ENCODE measurements around the gene SAMD3.

GRCh38 chr6:130164251-130164650 is 58.5 kb downstream of the SAMD3 start:
- TF ChIP-seq, protein P1, sequence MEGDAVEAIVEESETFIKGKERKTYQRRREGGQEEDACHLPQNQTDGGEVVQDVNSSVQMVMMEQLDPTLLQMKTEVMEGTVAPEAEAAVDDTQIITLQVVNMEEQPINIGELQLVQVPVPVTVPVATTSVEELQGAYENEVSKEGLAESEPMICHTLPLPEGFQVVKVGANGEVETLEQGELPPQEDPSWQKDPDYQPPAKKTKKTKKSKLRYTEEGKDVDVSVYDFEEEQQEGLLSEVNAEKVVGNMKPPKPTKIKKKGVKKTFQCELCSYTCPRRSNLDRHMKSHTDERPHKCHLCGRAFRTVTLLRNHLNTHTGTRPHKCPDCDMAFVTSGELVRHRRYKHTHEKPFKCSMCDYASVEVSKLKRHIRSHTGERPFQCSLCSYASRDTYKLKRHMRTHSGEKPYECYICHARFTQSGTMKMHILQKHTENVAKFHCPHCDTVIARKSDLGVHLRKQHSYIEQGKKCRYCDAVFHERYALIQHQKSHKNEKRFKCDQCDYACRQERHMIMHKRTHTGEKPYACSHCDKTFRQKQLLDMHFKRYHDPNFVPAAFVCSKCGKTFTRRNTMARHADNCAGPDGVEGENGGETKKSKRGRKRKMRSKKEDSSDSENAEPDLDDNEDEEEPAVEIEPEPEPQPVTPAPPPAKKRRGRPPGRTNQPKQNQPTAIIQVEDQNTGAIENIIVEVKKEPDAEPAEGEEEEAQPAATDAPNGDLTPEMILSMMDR (IDR thresholded peaks at IDR 0.05; ENCODE audit: low read depth, low read length, missing input control): no peak
- no peak for TF ChIP-seq ZBTB33 (IDR thresholded peaks at IDR 0.05)
- TF ChIP-seq, protein P2, sequence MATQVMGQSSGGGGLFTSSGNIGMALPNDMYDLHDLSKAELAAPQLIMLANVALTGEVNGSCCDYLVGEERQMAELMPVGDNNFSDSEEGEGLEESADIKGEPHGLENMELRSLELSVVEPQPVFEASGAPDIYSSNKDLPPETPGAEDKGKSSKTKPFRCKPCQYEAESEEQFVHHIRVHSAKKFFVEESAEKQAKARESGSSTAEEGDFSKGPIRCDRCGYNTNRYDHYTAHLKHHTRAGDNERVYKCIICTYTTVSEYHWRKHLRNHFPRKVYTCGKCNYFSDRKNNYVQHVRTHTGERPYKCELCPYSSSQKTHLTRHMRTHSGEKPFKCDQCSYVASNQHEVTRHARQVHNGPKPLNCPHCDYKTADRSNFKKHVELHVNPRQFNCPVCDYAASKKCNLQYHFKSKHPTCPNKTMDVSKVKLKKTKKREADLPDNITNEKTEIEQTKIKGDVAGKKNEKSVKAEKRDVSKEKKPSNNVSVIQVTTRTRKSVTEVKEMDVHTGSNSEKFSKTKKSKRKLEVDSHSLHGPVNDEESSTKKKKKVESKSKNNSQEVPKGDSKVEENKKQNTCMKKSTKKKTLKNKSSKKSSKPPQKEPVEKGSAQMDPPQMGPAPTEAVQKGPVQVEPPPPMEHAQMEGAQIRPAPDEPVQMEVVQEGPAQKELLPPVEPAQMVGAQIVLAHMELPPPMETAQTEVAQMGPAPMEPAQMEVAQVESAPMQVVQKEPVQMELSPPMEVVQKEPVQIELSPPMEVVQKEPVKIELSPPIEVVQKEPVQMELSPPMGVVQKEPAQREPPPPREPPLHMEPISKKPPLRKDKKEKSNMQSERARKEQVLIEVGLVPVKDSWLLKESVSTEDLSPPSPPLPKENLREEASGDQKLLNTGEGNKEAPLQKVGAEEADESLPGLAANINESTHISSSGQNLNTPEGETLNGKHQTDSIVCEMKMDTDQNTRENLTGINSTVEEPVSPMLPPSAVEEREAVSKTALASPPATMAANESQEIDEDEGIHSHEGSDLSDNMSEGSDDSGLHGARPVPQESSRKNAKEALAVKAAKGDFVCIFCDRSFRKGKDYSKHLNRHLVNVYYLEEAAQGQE (IDR thresholded peaks at IDR 0.05): no peak
- TF ChIP-seq RXRA (IDR thresholded peaks at IDR 0.05): no peak
- no peak for TF ChIP-seq YY1 (IDR thresholded peaks at IDR 0.05)
- no peak for TF ChIP-seq FOXA1 (IDR thresholded peaks at IDR 0.05)
- TF ChIP-seq, protein P3, sequence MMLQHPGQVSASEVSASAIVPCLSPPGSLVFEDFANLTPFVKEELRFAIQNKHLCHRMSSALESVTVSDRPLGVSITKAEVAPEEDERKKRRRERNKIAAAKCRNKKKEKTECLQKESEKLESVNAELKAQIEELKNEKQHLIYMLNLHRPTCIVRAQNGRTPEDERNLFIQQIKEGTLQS (IDR thresholded peaks at IDR 0.05): no peak
- no peak for TF ChIP-seq TAF1 (conservative IDR thresholded peaks at IDR 0.05)
- TF ChIP-seq, protein P4, sequence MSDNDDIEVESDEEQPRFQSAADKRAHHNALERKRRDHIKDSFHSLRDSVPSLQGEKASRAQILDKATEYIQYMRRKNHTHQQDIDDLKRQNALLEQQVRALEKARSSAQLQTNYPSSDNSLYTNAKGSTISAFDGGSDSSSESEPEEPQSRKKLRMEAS (IDR thresholded peaks at IDR 0.05): no peak
- TF ChIP-seq SP1 (IDR thresholded peaks at IDR 0.05): no peak
- no peak for TF ChIP-seq JUND (IDR thresholded peaks at IDR 0.05)
- no peak for TF ChIP-seq RAD21 (IDR thresholded peaks at IDR 0.05)
- no peak for TF ChIP-seq GABPA (IDR thresholded peaks at IDR 0.05 in 1 of 2, conservative IDR thresholded peaks at IDR 0.05 in 1 of 2)
